Putamen (tissue), 1 donor: ENCODE measurements around the gene EEF1AKMT1.

Experiments used
- DNase-seq: peaks from one replicate; pipeline ENCODE4 v3.0.0-alpha.2; 2016; ENCODE audit warnings: low spot score

Gene EEF1AKMT1

DNA sequence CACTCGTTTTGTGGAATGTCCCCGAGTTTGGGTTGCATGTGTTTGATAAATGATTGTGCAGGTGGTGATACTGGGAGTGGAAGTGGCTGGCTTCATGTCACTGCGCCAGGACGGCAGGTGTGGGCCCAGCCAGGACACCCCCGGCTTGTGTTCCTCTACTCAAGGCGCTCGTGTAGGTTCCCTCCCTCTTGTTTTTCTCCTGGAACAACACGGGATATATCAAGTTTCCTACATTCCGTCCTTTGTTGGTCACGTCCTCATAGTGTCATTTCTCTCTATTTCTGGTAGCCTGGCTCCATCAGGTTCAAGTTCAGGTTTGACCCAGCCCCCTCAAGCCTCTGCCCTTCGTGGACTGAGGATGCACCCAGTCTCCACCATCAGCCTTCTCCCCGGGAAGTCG, 54.0 kb downstream of the EEF1AKMT1 start:
- DNase-seq = no peak

DNA sequence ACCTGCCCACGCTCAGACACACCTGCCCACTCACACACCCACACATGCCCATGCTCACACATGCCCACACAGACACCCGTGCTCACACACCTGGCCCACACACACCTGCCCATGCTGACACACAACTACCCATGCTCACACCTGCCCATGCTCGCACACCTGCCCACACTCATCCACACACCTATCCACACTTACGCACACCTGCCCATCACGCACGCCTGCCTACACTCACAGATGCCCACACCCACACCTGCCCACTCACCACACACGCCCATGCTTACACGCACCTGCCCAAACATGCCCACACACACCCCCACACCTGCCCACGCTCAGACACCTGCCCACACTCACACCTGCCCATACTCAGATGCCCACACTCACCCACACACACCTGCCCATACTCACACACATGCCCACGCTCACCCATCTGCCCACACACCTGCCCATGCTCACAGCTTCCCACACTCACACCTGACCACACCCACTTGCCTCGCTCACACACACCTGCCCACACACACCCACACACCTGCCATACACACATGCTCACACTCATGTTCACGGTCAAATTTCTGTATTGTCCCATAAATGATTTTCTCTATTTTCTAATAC, 54.7 kb downstream of the EEF1AKMT1 start:
- DNase-seq = no peak

DNA sequence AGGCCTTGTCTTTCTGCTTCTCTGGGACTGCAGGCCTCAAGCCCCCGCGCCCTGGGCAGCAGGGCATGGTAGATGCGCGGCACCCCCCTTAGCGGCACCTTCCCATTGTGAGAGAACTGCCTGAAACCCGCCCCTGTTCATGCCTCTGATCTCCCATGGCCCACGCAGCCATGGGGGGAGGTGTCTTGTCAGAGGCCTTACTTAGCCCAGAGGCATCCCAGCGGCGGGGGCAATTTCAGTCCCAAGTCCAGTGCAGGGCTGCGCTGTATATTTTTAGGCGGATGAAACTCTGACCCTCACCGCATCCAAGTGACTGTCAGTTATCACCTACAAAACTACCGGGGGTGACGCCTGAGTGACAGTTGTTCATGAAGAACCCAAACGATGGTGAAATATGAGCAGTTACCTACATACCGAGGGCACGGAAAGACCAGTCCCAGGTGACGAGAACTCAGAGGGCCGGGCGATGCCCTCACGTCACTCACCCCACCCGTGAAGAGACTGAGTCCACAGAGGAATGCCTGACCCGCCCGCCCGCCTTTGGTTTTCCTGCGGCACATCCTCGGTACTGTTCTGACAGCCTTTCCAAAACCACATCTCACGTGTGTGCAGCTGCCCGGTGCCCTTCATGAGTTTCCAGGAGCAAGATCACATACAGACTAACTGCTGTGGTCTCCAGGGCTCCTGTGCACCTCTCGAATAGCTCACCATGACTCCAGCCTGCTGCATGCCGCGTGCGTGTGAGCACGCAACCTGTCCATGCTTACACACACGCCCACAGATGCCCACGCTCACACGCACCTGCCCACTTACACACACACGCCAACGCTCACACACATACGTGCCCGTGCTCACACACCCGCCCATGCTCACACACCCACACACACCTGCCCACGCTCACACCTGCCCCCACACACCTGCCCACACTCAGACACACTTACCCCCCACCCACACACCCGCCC, 55.9 kb downstream of the EEF1AKMT1 start:
- no peak for DNase-seq

DNA sequence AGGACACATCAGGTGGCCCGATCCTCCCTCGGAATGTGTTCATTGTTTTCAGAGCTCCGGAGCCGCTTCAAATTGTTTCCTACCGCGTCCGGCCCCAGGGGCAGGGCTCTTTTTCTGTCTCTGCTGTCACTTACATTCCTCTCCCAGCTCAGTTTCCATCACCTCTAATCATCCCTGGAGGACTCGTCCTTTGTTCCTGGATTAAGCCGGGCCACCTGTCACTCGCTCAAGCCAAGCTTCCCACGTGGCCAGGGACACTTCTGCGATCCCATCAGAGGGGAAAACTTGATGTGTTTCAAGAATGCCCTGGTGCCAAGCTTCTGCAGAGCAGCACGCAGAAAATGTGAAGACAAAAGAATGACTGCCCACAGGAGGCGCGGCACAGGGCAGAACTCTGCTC, 56.8 kb downstream of the EEF1AKMT1 start:
- DNase-seq = no peak

DNA sequence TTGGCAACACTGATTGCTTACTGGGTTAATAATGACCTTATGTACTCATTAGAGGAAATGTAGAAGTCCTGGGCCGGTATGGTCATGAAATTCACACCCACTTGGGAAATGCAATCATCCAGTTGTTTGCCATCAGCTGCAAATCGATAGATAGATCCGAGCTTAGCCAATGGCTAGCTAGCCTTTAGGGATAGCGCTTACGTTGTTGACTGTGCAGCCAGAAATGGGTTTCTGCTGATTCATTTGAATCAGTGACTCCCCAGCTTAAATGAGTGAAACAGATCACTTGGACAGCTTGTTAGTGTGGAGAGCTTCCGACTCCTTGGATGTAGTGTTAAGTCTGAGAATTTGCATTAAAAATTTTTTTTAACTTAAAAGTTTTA, 58.4 kb downstream of the EEF1AKMT1 start:
- DNase-seq = no peak

DNA sequence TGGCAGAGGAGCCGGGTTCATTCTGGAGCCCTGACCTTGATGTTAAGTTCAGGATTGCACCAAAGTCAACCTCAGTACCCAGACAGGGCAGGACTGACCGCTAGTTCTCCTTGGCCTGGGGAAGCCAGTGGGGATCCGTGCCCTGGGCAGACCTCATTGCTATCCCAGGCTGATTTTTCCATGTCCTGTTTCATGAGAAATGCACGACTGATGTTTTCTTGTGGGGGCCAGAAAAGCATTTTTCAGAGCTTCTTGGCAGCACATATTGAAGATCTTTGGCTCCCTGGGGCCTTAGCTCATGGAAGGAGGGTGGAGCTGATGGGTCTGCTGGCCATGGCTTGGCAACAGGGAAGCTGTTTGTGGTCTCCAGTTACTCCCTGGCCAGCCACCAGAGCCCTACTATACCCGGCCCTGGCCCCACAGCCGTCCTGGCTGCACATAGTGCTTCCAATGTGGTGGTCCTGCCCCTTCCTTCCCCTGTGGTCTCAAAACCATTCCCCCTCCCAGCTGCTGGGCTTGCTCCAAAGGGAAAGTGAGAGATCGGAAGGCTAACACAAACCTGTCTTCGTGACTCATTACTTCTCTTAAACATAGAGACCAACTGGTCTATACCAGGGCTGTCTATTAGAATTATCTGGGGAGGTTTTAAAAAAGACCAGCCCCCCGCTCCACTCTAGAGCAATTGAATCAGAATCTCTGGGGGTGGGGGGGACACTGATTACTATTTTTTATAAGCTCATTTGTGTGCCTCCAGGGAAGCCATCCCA, 59.0 kb downstream of the EEF1AKMT1 start:
- DNase-seq = no peak

DNA sequence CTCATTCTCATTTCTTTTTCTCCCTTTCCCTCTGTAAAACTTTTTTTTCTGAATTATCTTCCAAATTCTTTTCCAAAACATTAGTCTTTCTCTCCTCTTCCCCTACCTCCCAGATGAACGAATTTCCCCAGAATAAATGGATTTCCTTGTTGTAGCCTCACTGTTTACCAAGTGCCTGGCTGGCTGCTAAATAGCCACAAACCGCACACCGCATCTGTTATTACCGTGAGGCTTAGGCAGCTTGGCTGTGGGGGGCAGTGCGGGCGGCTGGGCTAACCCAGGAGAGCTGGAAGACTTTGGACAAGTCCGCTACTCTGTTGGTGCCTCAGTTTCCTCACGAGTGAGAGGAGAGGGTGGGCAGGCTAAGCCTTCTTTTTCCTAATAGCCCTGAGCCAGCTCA, 59.6 kb downstream of the EEF1AKMT1 start:
- no peak for DNase-seq

DNA sequence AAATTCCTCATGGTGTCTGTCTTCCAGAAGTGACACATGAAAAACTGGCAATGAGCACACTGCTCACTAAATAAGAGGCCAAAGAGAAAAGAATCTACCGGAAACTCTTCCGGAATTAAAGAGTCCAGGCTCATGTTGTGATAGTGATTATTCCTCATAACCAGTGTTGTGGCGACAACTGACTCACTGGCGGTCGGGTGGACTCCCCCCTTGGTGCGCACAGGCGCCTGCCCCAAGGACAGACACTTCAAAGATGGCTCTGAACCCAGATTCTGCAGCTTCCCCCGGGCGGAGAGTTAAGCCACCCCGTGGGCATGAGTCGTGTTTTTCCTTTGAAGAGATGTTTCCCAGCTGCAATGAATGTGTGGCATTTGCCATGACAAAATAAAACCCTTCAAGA, 60.0 kb downstream of the EEF1AKMT1 start:
- DNase-seq = no peak

DNA sequence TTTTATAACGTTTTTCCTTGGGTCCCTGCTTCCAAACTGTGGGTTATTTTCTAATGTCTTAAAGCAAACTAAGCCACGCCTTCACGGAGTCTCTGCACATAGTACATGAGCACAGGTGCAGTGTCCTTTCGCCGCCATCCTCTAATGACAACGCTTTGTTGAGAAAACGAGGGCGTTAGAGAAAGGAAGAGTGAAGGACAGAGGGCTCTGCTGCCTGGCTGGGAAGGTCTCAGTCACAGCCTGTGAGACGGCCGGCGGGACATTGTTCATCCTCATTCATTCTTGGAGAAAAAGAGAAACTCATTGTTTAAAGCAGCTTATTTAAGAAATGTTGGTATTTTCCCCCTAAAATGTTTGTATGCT, 60.8 kb downstream of the EEF1AKMT1 start:
- no peak for DNase-seq

DNA sequence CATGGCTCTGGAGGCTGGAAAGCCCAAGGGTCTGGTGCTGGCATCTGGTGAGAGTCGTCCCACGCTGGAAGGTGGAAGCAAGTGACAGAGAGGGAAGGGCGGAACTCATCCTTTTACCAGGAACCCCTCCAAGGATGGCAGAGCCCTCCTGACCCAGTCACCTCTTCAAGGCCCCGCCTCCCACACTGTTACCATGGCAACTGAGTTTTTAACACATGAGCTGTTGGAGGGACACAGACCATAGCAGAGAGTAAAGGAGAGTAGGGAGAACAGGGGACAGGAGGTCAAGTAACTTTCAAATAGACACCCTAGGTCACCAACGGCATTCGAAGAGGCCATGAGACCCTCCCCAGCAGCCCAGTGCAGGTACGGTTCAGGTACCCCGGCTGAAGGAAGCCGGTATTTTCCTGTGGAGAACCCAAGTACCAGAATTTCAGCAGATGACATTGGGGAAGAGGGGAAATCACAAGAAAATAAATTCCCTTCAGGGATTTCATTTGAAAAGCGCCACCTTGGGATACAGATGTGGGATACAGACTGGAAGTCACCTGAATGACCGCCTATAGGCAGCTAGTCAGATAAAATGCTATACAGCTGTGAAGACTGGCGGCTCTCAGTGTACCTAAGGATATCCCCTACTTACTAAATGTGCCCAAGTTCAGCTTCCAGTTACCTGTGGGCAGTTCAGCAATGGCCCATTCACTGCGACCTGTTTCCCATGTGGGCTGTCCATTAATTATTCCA, 62.3 kb downstream of the EEF1AKMT1 start:
- no peak for DNase-seq

DNA sequence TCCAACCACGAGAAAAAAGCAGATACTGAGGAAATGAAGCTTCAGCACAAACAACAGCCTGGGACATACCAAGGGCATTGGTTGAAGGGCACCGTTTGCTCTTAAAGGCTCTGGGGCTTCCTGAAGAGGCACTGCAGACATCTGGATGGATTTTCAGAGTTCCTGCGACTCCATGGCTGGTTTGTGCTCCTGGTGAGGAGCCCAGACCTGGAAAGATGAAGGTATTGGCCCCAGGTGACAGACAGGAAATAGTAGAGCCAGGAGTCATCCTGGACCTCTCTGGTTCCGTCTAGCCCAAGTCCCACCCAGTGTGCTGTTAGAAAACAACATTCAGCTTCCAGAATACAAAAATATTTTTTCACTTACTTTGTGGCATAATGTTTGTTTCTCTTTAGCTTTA, 64.0 kb downstream of the EEF1AKMT1 start:
- no peak for DNase-seq

DNA sequence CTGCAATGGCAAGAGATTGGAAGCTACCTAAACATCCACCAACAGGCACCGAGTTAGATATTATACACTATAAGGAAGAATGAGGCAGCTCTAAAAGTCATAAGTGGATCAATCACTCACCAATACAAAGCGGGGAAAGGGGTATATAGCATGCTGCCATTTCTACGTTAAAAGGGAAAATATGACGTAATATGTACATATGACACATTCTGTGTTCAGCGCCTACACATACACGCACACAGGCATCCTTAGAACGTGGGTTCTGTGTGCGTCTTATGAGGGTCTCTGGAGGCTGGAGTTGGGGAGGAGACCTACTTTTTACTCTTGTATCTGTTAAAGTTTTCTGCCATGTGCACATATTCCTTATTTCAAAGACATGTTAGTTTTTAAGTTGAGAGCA, 64.4 kb downstream of the EEF1AKMT1 start:
- no peak for DNase-seq

DNA sequence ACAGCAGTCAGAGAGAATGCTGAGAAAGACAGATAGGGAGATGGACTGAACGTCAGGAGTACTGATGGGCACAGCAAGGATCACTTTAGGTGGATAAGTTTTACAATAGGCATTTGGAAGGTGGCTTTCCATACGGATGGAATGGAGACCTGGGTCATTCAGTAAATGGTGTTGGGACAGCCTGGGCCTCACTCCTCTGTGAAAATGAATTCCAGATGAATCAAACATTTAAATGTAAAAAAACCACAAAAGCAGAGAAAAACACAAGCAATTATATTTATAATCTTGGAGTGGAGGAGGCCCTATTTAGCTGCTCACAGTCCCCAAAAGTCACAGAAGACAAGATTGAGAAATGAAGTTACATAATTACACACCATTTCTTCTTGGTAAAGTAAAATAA, 65.5 kb downstream of the EEF1AKMT1 start:
- DNase-seq = no peak

DNA sequence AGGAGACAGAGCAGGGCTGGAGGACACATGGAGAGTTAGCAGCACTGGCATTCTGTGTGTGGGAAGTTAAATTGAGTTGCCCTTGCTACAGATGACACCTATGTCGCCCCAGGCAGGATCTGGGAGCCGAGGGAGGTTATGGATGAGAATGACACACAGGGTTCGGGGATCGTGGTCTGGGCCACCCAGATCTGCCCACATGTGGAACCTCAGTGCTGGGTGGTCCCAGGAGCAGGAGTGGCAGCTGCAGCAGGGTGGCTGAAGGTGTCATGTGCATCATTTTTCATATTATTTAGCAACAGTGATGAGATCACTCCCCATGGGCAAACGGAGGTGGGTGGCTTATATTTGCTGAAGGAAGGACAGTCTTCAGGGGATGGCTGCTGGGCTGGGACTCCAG, 67.1 kb downstream of the EEF1AKMT1 start:
- no peak for DNase-seq

DNA sequence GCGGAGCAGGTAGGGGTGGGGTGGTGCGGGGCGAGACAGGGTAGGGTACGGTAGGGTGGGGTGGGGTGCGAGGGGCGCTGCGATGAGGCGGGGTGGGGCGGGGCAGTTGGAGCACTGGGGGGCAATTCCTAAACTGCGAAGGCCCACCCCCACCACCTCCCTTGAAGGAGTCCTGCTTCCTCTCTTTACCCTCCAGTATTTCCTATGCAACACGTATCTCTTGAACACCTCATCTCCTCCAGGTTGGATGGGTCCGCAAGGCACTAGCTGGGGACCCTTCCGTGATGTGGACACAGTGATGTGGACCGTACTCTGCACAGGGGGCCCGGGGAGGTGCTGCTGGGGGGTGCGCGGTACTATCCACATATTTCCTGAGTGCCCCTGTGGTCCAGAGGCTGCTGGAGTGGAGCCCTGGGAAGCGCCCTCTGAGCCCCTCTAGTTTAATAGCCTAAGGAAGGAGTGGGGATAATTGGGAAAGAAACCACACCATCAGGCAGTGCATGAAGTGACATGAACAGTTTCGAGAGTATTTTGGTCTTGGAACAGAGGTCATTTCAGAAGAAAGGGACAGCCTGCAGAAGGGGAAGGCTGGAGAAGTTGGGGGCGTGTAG, 69.2 kb downstream of the EEF1AKMT1 start:
- DNase-seq = no peak

DNA sequence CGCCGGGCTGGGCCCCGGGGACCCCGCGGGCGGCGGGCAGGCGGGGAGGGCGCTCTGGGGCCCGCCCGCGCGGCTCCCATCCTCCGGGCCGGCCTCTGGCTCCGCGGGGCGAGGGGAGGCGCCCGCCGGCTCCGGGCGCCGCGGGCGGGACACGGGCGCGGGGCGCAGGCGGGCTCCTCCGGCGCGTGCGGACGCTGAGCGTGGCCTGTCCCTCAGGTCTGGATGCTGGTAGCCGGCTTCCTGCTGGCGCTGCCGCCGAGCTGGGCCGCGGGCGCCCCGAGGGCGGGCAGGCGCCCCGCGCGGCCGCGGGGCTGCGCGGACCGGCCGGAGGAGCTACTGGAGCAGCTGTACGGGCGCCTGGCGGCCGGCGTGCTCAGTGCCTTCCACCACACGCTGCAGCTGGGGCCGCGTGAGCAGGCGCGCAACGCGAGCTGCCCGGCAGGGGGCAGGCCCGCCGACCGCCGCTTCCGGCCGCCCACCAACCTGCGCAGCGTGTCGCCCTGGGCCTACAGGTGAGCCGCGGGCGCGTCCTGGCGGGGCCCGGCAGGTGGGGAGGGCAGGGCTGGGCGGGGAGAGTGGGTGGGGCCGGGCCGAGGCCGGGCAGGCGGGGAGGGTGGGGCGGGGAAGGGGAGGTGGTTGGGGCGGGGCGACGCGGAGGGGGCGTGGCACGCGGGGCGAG, 69.8 kb downstream of the EEF1AKMT1 start:
- DNase-seq = peak; percentile 68

DNA sequence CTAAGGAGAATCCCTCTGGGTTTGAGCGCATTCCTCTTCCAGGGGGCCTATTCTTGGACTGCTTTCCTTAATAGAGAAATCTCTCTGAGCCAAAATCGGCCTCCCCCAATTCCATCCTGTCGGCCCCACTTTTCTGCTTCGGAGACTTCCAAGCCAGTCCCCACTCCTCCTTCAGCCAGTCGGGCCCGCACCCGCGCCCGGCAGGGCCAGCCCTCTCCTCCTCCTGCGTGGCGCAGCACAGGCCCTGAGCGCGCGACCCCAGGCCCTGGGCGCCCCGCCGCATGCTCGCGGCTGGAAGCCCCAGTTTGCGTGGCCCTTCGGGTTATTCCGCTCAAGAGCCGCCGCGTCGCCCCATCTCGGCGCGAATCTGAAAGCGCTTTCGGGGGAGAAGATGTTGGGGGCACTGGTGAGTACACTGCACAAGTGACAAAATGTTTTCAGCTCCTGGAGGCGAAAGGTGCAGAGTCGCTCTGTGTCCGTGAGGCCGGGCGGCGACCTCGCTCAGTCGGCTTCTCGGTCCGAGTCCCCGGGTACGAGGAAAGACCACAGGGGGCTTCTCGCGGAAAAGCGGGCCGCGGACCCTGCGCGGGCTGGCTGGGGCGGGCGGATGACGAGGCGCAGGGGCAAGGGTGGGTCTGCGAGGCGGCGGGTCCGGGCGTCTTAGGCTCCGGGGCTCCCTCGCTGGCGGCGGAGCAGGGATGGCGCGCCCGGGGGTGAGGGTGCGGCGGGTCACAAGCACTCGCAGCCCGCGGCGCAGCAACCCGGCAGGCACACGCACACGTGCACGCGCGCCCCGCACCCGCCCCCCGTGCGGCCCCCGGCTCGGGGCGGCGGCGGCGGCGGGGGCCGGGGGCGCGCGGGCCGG, 70.6 kb downstream of the EEF1AKMT1 start, which contains the start of gene IL17D:
Gene IL17D (plus strand): TSS at position 785 of the 865 bp plus-strand sequence. CDS start 303 bp downstream, outside the sequence.
- peak; percentile 35 for DNase-seq

DNA sequence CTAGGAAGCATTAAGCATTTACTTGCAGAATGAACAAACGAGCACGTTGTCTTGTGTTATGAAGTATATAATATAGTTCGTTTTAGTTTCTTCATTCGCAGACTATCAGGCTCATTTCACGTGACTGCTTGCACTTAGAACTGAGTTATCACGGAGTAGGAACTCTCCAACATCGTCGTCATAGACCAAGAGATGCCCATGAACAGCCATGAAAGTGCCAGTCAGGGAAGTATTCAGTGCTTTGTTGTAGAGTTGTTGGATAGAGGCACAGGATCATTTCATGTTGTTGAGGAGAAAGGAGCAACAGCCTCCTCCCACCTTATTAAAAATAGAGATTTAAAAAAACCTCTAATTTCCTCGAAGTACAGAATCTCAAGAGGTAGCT, 71.2 kb downstream of the EEF1AKMT1 start:
- DNase-seq = no peak

DNA sequence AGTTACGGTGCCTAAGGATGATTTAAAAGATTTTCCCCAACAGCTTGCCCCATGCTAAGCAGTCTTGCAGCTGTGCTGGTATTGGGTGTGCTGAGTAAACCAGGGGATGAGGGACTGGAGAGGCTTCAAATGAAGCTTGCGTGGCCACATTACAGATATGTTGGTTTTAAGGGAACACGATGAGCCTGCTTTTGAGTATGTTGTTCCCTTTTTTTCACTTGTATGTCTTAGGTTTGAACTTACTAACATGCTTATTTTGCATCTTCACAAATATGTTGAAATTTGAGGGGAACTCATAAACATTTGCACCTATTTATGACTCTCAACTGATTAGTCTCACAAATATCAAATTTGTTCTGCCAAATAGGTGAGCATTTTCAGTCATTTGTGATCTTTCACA, 72.3 kb downstream of the EEF1AKMT1 start:
- no peak for DNase-seq

DNA sequence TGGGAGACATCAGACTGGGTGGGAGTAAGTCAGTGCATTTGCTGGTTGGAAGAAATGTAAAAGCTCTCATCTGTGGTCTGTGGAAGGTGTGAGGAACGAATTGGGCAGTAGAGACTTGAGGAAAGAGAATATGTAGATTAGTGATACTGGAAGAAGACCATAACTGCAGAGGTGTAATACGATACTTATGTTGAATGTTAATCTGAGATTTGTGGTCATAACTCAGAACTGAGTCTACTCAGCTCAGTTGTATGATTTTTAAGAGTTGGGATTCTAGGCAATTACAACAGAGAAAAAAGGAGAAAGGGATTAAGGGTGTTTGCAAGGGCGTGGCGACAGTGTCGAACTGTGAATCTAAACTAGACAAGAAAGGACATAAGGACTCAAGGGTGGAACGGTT, 73.5 kb downstream of the EEF1AKMT1 start:
- DNase-seq = no peak
